ENCODE data around the gene INSM1.
"Not testable (repeated sequence)": the region's sequence is repeated elsewhere in the genome, so short reads cannot be mapped to it uniquely, and the experiment has no call there.

INSM1 gene

DNA sequence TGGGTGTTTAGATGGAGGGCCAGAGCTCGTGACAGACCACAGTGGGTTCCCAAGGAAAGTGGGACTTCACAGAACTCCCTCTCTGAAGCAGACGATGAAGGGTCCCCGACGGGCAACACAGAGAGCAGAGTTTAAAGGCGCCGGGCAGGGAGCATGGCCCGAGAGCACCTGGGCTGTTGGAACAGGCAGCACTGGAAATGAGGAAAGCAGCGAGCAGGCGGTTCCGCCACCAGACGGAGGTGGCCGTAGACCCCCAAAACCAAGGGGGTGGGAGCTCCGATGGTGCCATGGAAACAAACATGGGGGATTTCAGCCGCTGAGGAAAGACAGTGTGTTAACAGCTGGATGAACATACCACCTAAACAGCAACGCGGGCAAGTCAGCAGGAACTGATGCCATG lies 27.5 kb upstream of the INSM1 start:
- no peak for DNase-seq (ENCODE audit: low read depth, low spot score)
- no peak overlapping the region for H3K4me3 ChIP-seq (ENCODE audit: low read depth, low read length)
- in situ Hi-C loops (cut with HindIII; ENCODE audit: low sequenced_read_pairs): no loop called here
- TF ChIP-seq, protein P1, sequence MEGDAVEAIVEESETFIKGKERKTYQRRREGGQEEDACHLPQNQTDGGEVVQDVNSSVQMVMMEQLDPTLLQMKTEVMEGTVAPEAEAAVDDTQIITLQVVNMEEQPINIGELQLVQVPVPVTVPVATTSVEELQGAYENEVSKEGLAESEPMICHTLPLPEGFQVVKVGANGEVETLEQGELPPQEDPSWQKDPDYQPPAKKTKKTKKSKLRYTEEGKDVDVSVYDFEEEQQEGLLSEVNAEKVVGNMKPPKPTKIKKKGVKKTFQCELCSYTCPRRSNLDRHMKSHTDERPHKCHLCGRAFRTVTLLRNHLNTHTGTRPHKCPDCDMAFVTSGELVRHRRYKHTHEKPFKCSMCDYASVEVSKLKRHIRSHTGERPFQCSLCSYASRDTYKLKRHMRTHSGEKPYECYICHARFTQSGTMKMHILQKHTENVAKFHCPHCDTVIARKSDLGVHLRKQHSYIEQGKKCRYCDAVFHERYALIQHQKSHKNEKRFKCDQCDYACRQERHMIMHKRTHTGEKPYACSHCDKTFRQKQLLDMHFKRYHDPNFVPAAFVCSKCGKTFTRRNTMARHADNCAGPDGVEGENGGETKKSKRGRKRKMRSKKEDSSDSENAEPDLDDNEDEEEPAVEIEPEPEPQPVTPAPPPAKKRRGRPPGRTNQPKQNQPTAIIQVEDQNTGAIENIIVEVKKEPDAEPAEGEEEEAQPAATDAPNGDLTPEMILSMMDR (IDR thresholded peaks at IDR 0.05; ENCODE audit: low read depth, low read length): no peak

DNA sequence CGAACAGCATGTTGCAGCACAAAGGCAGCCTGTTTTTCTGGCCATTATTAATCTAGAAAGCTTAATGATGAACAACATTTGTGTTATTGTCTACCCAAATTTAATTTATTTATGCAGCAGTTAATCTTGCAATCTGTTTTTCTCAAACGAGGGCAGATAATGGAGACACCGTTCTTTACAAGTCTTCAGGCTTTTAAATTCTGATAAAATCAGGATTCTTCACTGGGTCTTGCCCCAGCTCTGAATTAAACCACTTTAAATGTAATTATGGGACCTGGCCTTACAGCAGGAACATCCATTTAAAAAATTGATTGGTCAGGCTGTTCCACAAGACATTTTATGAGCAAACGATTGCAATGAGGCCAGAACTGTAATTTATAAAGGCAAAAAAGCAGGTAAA lies 26.5 kb upstream of the INSM1 start:
- in situ Hi-C loops (cut with HindIII; ENCODE audit: low sequenced_read_pairs): no loop called here
- TF ChIP-seq, protein P1 (IDR thresholded peaks at IDR 0.05; ENCODE audit: low read depth, low read length): no peak
- DNase-seq (ENCODE audit: low read depth, low spot score): no peak
- H3K4me3 ChIP-seq (ENCODE audit: low read depth, low read length): no peak overlapping the region

DNA sequence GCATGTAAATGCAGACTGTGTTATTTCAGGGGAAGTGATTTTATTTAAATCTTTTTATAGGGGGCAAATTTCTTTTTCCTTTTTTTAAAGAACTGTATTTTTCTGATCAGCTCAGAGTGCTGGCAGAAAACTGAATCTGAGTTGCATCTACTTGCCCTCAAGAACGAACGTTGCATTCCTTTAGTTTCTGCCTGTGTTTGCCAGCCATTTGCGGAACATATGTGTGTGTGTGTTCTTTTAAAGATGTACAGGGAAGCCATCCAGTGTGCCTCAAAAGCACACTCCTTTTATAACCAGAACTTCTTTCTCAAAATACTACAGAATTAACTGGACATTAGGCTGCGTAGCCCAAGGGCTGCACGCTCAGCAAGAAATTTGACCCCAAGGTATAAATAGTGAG lies 25.8 kb upstream of the INSM1 start:
- H3K4me3 ChIP-seq (ENCODE audit: low read depth, low read length): no peak overlapping the region
- in situ Hi-C loops (cut with HindIII; ENCODE audit: low sequenced_read_pairs): no loop called here
- TF ChIP-seq, protein P1 (IDR thresholded peaks at IDR 0.05; ENCODE audit: low read depth, low read length): no peak
- no peak for DNase-seq (ENCODE audit: low read depth, low spot score)

DNA sequence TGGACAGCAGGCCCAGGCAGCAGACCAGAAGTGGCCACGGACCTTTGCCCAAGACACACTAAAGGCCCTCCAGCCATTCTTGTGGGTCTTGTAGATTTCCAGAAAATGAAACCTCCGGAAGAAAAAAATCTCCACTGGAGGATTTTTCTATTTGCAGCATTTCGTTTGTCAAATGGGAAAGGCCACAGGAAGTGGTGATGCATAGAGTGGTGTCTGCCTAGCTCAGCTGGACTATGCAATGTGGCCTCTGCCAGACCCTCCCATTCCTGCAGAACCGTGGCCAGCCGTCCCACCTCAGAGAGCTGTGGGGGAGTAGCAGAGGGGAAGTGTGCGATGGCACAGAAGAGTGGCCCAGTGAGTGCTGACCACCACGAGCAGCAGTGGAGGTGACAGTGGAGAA lies 24.0 kb upstream of the INSM1 start:
- no peak for DNase-seq (ENCODE audit: low read depth, low spot score)
- in situ Hi-C loops (cut with HindIII; ENCODE audit: low sequenced_read_pairs): no loop called here
- H3K4me3 ChIP-seq (ENCODE audit: low read depth, low read length): no peak overlapping the region
- TF ChIP-seq, protein P1 (IDR thresholded peaks at IDR 0.05; ENCODE audit: low read depth, low read length): no peak

DNA sequence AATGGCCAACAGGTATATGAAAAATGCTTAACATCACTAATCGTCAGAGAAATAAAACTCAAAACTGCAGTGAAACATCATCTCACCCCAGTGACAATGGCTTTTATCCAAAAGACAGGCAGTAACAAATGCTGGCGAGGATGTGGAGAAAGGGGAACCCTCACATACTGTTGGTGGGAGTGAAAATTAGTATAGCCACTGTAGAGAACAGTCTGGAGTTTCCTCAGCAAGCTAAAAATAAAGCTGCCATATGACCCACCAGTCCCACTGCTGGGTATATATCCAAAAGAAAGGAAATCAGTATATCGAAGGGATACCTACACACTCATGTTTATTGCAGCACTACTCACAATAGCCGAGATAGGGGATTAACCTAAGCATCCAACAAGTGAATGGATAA lies 23.4 kb upstream of the INSM1 start:
- no peak overlapping the region for H3K4me3 ChIP-seq (ENCODE audit: low read depth, low read length)
- DNase-seq (ENCODE audit: low read depth, low spot score): no peak
- TF ChIP-seq, protein P1 (IDR thresholded peaks at IDR 0.05; ENCODE audit: low read depth, low read length): no peak
- in situ Hi-C loops (cut with HindIII; ENCODE audit: low sequenced_read_pairs): no loop called here

DNA sequence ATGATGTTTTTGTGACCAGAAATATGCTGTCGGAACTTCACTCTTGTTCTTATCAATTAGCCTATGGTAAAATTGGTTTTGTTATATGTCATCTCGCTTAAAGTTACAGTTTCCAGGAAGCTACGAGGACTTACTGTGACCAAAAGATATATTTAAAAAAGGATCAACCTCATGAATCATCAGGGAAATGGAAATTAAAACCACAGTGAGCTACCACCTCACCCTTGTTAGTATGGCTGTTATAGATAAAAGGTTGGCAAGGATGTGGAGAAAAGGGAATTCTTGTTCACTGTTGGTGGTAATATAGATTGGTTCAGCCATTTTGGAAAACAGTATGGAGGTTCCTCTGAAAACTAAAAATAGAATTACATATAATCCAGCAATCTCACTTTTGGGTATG lies 14.3 kb upstream of the INSM1 start:
- TF ChIP-seq, protein P1 (IDR thresholded peaks at IDR 0.05; ENCODE audit: low read depth, low read length): no peak
- no peak for DNase-seq (ENCODE audit: low read depth, low spot score)
- in situ Hi-C loops (cut with HindIII; ENCODE audit: low sequenced_read_pairs): no loop called here
- H3K4me3 ChIP-seq (ENCODE audit: low read depth, low read length): no peak overlapping the region

DNA sequence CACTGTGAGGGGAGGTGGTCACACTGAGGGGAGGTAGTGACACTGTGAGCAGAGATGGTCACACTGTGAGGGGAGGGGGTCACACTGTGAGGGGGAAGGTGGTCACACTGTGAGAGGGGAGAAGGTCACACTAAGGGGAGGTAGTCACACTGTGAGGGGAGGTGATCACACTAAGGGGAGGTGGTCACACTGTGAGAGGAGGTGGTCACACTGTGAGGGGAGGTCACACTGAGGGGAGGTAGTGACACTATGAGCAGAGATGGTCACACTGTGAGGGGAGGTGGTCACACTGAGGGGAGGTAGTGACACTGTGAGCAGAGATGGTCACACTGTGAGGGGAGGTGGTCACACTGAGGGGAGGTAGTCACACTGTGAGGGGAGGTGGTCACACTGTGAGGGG lies 12.4 kb upstream of the INSM1 start:
- in situ Hi-C loops (cut with HindIII; ENCODE audit: low sequenced_read_pairs); H3K4me3 ChIP-seq (ENCODE audit: low read depth, low read length); DNase-seq (ENCODE audit: low read depth, low spot score): not testable (repeated sequence)

Data from astrocyte of the spinal cord (primary cell).